A673 (cell line): Measurements from ENCODE around the gene NR6A1.

ENCODE experiments used
- EZH2 ChIP-seq: fragments of 200-600 bp; sonication (generic); IDR thresholded peaks from 2 replicates; pipeline ENCODE4 v1.6.1; 2017; ENCODE audit warnings: borderline replicate concordance, low read depth, mild to moderate bottlenecking, mixed read lengths, antibody characterized with exemption, low read length; ENCODE audit not compliant: poor library complexity, severe bottlenecking
- TF ChIP-seq, protein P1 (sequence below): fragments of 300-800, 200-600 bp; sonication (generic); conservative IDR thresholded peaks from 2 replicates; pipeline ENCODE4 v1.5.1; 2017; ENCODE audit warnings: low read depth, mild to moderate bottlenecking, antibody characterized with exemption, low read length, moderate library complexity, mixed read lengths

DNA sequence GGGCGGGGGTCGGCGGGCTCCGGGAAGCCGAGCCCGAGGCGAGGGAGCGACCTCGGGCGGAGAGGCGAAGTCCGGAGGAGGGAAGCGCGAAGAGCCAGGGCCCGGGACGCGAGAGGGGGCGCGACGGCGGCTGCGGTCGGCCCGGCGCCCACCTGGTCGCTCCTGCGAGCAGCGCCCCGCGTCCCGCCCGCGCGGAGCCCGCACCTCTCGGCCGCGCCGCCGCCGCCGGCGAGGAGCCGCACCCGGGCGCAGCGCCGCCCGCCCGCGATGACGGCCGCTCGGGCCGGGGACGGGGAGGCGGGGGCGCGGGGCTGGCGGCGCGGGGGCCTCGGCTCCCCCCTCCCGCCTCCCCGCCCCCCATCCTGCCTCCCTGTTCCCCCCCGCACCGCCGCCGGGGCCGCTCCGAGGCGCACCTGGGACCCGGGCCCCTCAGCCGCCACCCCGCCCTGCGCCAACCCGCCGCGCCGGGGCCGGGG, 266.5 kb downstream of the NR6A1 start:
- TF ChIP-seq, protein P1, sequence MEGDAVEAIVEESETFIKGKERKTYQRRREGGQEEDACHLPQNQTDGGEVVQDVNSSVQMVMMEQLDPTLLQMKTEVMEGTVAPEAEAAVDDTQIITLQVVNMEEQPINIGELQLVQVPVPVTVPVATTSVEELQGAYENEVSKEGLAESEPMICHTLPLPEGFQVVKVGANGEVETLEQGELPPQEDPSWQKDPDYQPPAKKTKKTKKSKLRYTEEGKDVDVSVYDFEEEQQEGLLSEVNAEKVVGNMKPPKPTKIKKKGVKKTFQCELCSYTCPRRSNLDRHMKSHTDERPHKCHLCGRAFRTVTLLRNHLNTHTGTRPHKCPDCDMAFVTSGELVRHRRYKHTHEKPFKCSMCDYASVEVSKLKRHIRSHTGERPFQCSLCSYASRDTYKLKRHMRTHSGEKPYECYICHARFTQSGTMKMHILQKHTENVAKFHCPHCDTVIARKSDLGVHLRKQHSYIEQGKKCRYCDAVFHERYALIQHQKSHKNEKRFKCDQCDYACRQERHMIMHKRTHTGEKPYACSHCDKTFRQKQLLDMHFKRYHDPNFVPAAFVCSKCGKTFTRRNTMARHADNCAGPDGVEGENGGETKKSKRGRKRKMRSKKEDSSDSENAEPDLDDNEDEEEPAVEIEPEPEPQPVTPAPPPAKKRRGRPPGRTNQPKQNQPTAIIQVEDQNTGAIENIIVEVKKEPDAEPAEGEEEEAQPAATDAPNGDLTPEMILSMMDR = no peak
- TF ChIP-seq EZH2 = no peak
